Neural cell (in vitro differentiated cells): Measurements from ENCODE around the gene GOLGA5.

ENCODE experiments used
- CTCF ChIP-seq: fragments of 450-650 bp; IDR thresholded peaks from 2 replicates; pipeline ENCODE4 v1.5.1; 2014; ENCODE audit warnings: antibody characterized with exemption, mild to moderate bottlenecking, moderate library complexity; ENCODE audit not compliant: poor library complexity, severe bottlenecking
- EP300 ChIP-seq: fragments of 450-650 bp; conservative IDR thresholded peaks from 2 replicates; pipeline ENCODE4 v1.6.1; 2014; ENCODE audit warnings: antibody characterized with exemption, mild to moderate bottlenecking, moderate library complexity; ENCODE audit not compliant: poor library complexity, severe bottlenecking
- EZH2 ChIP-seq: fragments of 200-600, 300-800 bp; shearing (Covaris generic), sonication (generic); IDR thresholded peaks from 2 replicates; pipeline ENCODE4 v1.6.1; 2014; ENCODE audit warnings: antibody characterized with exemption, low read length, borderline replicate concordance, mild to moderate bottlenecking; ENCODE audit not compliant: insufficient read depth, poor library complexity, severe bottlenecking
- MXI1 ChIP-seq: fragments of 450-650 bp; conservative IDR thresholded peaks from 2 replicates; pipeline ENCODE4 v1.6.1; 2014; ENCODE audit warnings: antibody characterized with exemption, mild to moderate bottlenecking; ENCODE audit not compliant: poor library complexity, severe bottlenecking
- POLR2AphosphoS5 ChIP-seq: IDR thresholded peaks from 2 replicates; pipeline ENCODE4 v1.6.1; 2012
- RAD21 ChIP-seq: fragments of 450-650 bp; conservative IDR thresholded peaks from 2 replicates; pipeline ENCODE4 v1.6.1; 2014; ENCODE audit warnings: antibody characterized with exemption, mild to moderate bottlenecking, moderate library complexity
- REST ChIP-seq: IDR thresholded peaks from 2 replicates; pipeline ENCODE4 v1.6.1; 2012; ENCODE audit warnings: borderline replicate concordance
- SMC3 ChIP-seq: fragments of 450-650 bp; conservative IDR thresholded peaks from 2 replicates; pipeline ENCODE4 v1.6.1; 2014; ENCODE audit warnings: antibody characterized with exemption, mild to moderate bottlenecking, moderate library complexity; ENCODE audit not compliant: poor library complexity
- TAF1 ChIP-seq: IDR thresholded peaks from 2 replicates; pipeline ENCODE4 v1.6.1; 2012; ENCODE audit warnings: low read depth

GRCh38 chr14:92770484-92770883 is 23.6 kb upstream of the GOLGA5 start:
- TF ChIP-seq CTCF (no peak), REST (no peak), POLR2AphosphoS5 (no peak), EZH2 (no peak), EP300 (no peak), RAD21 (no peak), SMC3 (no peak), MXI1 (no peak), TAF1 (no peak)
